PC-3 (cell line): ENCODE data around the gene FICD. TPM values are rescaled to one million over a fixed set of nuclear protein-coding genes. Genes with fewer than 3 reads are reported as not detected.

Source experiments
- ATAC-seq: fragments of 200-7000 bp; cut with Tn5 transposase; 2 replicates; pipeline ENCODE4 v1.9.1; 2020; ENCODE audit warnings: mild to moderate bottlenecking, moderate library complexity
- BruUV-seq: library from RNA; stranded (reverse); fragments of 400-500 nt; replicated peaks from 2 replicates; lab custom pipeline; 2021; lab: Mats Ljungman, UMichigan
- CTCF ChIA-PET: fragments of 300-600 bp; sonication (Branson Sonifier 250); formaldehyde crosslinking; loops from one replicate; lab custom pipeline; 2022; ENCODE audit warnings: antibody characterized with exemption; lab: Charles Lee
- POLR2A ChIA-PET: fragments of 300-600 bp; sonication (Branson Sonifier 250); formaldehyde crosslinking; loops from one replicate; lab custom pipeline; 2022; ENCODE audit warnings: antibody characterized with exemption; ENCODE audit not compliant: unreplicated experiment; lab: Charles Lee
- DNase-seq: peaks from one replicate; pipeline ENCODE4 v3.0.0-alpha.2; 2015
- H2AFZ ChIP-seq: fragments of 300-600 bp; sonication (generic); 2 replicates; pipeline ENCODE4 v1.6.0; 2016; ENCODE audit warnings: antibody characterized with exemption, low read length
- H3F3A ChIP-seq: fragments of 300-600 bp; sonication (generic); one replicate; pipeline ENCODE4 v1.6.0; 2017; ENCODE audit warnings: antibody characterized with exemption, low read length, control low read depth, mild to moderate bottlenecking; ENCODE audit not compliant: unreplicated experiment
- H3K27ac ChIP-seq: fragments of 300-600 bp; sonication (generic); 2 replicates; pipeline ENCODE4 v1.5.1; 2016; ENCODE audit warnings: mild to moderate bottlenecking, low read length
- H3K27me3 ChIP-seq: fragments of 300-600 bp; sonication (generic); 2 replicates; pipeline ENCODE4 v1.6.1; 2016; ENCODE audit warnings: low read length, mixed read lengths
- H3K36me3 ChIP-seq: fragments of 300-600 bp; sonication (generic); 2 replicates; pipeline ENCODE4 v1.6.1; 2016; ENCODE audit warnings: low read depth, mixed run types, low read length, mixed read lengths
- H3K4me1 ChIP-seq: fragments of 300-600 bp; sonication (generic); 2 replicates; pipeline ENCODE4 v1.5.1; 2016; ENCODE audit warnings: low read length; ENCODE audit not compliant: insufficient read depth
- H3K4me2 ChIP-seq: fragments of 300-600 bp; sonication (generic); 2 replicates; pipeline ENCODE4 v1.6.0; 2016; ENCODE audit warnings: low read length
- H3K4me3 ChIP-seq: fragments of 300-600 bp; sonication (generic); 2 replicates; pipeline ENCODE4 v1.5.1; 2016; ENCODE audit warnings: mild to moderate bottlenecking, low read length, mixed read lengths
- H3K79me2 ChIP-seq: fragments of 300-600 bp; sonication (generic); 2 replicates; pipeline ENCODE4 v1.6.1; 2017; ENCODE audit warnings: low read length, mixed read lengths
- H3K9ac ChIP-seq: fragments of 300-600 bp; sonication (generic); 2 replicates; pipeline ENCODE4 v1.6.0; 2016; ENCODE audit warnings: mild to moderate bottlenecking, low read length
- H3K9me2 ChIP-seq: fragments of 300-600 bp; sonication (generic); replicated peaks from 2 replicates; pipeline ENCODE4 v1.6.1; 2016; ENCODE audit warnings: mixed run types, low read length, mixed read lengths
- H3K9me3 ChIP-seq: fragments of 300-600 bp; sonication (generic); 2 replicates; pipeline ENCODE4 v1.6.1; 2016; ENCODE audit warnings: low read length, mixed read lengths
- H4K20me1 ChIP-seq: fragments of 300-600 bp; sonication (generic); 2 replicates; pipeline ENCODE4 v1.6.1; 2016; ENCODE audit warnings: low read length, mixed read lengths
- CTCF ChIP-seq: fragments of 300-600 bp; sonication (generic); conservative IDR thresholded peaks from 2 replicates; pipeline ENCODE4 v1.5.1; 2017; ENCODE audit warnings: antibody characterized with exemption, low read depth, mild to moderate bottlenecking, low read length
- EZH2 ChIP-seq: fragments of 300-600 bp; sonication (generic); IDR thresholded peaks from one replicate; pipeline ENCODE4 v1.6.1; 2017; ENCODE audit warnings: antibody characterized with exemption, mild to moderate bottlenecking, low read length; ENCODE audit not compliant: unreplicated experiment
- EZH2phosphoT487 ChIP-seq: fragments of 300-600 bp; sonication (generic); IDR thresholded peaks from 2 replicates; pipeline ENCODE4 v1.6.1; 2018; ENCODE audit warnings: mild to moderate bottlenecking, antibody characterized with exemption, low read length, borderline replicate concordance
- intact Hi-C: fragments of 100-400 bp; cut with micrococcal nuclease; formaldehyde crosslinking; loops from 2 replicates; pipeline ENCODE4 v1.9.0; 2023
- total RNA-seq: library from RNA; depleted of rRNA; stranded (reverse); fragments of >200 nt; gene quantifications from 2 replicates; pipeline ENCODE4 v1.2.3, GENCODE V29; 2014; rRNA removed

Gene FICD
- total RNA-seq, 1 experiment from 2014 or later: 6.4 TPM

DNA sequence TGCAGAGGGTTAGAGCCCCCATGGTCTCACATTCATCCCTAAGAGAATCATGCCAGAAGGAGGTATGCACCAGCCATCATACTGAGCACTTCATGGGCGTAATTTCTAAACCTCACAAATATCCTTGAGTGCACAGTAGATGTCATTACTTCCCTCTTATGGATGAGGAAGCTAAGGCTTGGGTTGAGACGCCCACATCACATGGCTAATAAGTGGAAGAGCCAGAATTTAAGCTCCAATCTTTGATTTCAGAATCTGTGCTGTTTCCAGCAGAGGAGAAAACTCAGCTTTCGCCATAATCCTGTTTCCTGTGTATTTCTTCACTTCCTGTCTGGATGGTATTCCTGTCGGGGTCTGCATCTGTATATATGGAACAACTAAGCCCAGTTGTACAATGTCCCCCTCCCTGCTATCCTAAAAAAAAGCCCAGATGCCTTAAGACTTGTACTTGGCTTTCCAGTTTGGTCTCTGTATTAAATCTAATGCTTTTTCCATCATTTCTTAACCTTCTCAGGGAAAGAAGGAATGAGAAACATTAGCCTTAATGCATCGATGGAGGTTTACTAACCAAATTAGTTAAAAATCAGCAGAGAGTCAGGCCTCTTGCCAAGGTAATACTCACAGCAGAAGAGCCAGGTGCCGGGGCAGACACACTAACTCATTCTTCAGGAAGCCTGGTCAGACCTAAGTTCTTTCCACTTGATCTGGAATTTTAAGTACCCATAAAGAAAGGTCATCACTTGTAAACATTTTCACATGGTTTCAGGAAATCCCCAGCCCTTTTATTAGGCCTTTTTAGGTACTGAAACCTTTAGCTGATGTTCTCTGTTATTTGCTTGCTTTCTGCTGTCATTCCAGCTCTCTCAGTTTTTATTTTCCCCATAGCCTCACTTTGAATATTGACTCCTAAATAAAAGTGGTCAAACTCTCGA, 52.6 kb downstream of the FICD start:
- no peak for DNase-seq
- H2AFZ ChIP-seq: no peak overlapping the region
- POLR2A ChIA-PET: interaction anchor here (1.0 kb wide), 1 partner anchor 236 kb away, joined by 6 read pairs; no protein-coding TSS in a partner anchor
- peaks cover 5% of the 10 kb centered on the region for H3F3A ChIP-seq
- no peak overlapping the region for H3K4me2 ChIP-seq
- H3K4me3 ChIP-seq: no peak overlapping the region
- peaks cover 46% of the 10 kb centered on the region for H3K36me3 ChIP-seq
- H3K9ac ChIP-seq: no peak overlapping the region
- ATAC-seq: no peak
- H3K27me3 ChIP-seq: no peaks in the 10 kb centered on the region
- no peaks in the 10 kb centered on the region for H3K9me3 ChIP-seq
- intact Hi-C loops: no loop called here
- TF ChIP-seq EZH2: no peak
- CTCF ChIA-PET: no interaction called here
- peaks cover 24% of the 10 kb centered on the region for H3K79me2 ChIP-seq
- H3K9me2 ChIP-seq: no peaks in the 10 kb centered on the region
- BruUV-seq: no TSS peak
- no peaks in the 10 kb centered on the region for H4K20me1 ChIP-seq
- peaks cover 18% of the 10 kb centered on the region for H3K4me1 ChIP-seq
- H3K27ac ChIP-seq: no peak overlapping the region

- ChIA-PET POLR2A (no interaction called here), CTCF (no interaction called here)
- Histone ChIP-seq H3K4me2 (no peak overlapping the region), H3K27ac (no peak overlapping the region), H3K27me3 (no peaks in the 10 kb centered on the region), H3K4me3 (no peak overlapping the region), H3K4me1 (peaks cover 18% of the 10 kb centered on the region), H2AFZ (no peak overlapping the region), H4K20me1 (no peaks in the 10 kb centered on the region), H3K9me3 (no peaks in the 10 kb centered on the region), H3K36me3 (peaks cover 46% of the 10 kb centered on the region), H3F3A (peaks cover 5% of the 10 kb centered on the region), H3K79me2 (peaks cover 16% of the 10 kb centered on the region), H3K9ac (no peak overlapping the region), H3K9me2 (no peaks in the 10 kb centered on the region)
- TF ChIP-seq EZH2 (no peak), CTCF (no peak), EZH2phosphoT487 (no peak)
- intact Hi-C loops: no loop called here
- DNase-seq (no peak), ATAC-seq (no peak)
- BruUV-seq: no TSS peak
Measured at GRCh38 chr12:108568338-108569154, 53.5 kb downstream of the FICD start.

Other genes starting within 250 kb of the FICD start
- gene CMKLR1, start 176.0 kb upstream of the FICD start, total RNA-seq: not detected in 2 replicates
- gene SART3, start 45.9 kb downstream of the FICD start, total RNA-seq: 148 and 165 TPM in 2 replicates
- 120 and 181 TPM in 2 replicates for gene ISCU, start 47.3 kb downstream of the FICD start, total RNA-seq
- gene TMEM119, start 82.8 kb downstream of the FICD start, total RNA-seq: not detected in 2 replicates
- 0.63 and 0.73 TPM in 2 replicates for gene SELPLG, start 118.6 kb downstream of the FICD start, total RNA-seq
- gene CORO1C, start 216.2 kb downstream of the FICD start, total RNA-seq: 159 and 179 TPM in 2 replicates